H9 (cell line): Measurements from ENCODE around the gene ZNF655. TPM values are rescaled to one million over a fixed set of nuclear protein-coding genes. Genes with fewer than 3 reads are reported as not detected.

ENCODE experiments used
- DNase-seq: peaks from one replicate; pipeline ENCODE4 v3.0.0-alpha.2; 2017
- H2AFZ ChIP-seq: one replicate; pipeline ENCODE4 v1.6.1; 2013; ENCODE audit warnings: mild to moderate bottlenecking, low read length, control low read depth, moderate library complexity
- H2AK5ac ChIP-seq: 2 replicates; pipeline ENCODE4 v1.6.1; 2013; ENCODE audit warnings: low read length, control low read depth, mixed read lengths; ENCODE audit not compliant: insufficient read length
- H2BK120ac ChIP-seq: one replicate; pipeline ENCODE4 v1.6.1; 2013; ENCODE audit warnings: low read depth, mild to moderate bottlenecking, low read length, control low read depth, inconsistent platforms; ENCODE audit not compliant: poor library complexity, severe bottlenecking
- H2BK12ac ChIP-seq: 2 replicates; pipeline ENCODE4 v1.6.1; 2013; ENCODE audit warnings: low read length, control low read depth, mixed read lengths, low read depth; ENCODE audit not compliant: insufficient read length
- H2BK15ac ChIP-seq: 2 replicates; pipeline ENCODE4 v1.6.1; 2013; ENCODE audit warnings: low read depth, low read length, control low read depth
- H2BK20ac ChIP-seq: one replicate; pipeline ENCODE4 v1.6.1; 2013; ENCODE audit warnings: low read depth, mild to moderate bottlenecking, low read length, control low read depth, inconsistent platforms; ENCODE audit not compliant: poor library complexity, severe bottlenecking
- H2BK5ac ChIP-seq: 2 replicates; pipeline ENCODE4 v1.6.1; 2013; ENCODE audit warnings: low read length, control low read depth, mixed read lengths; ENCODE audit not compliant: insufficient read length
- H3K14ac ChIP-seq: 2 replicates; pipeline ENCODE4 v1.6.1; 2013; ENCODE audit warnings: low read length, control low read depth; ENCODE audit not compliant: insufficient read depth
- H3K18ac ChIP-seq: 2 replicates; pipeline ENCODE4 v1.6.1; 2013; ENCODE audit warnings: low read depth, mild to moderate bottlenecking, mixed read lengths, low read length, control low read depth; ENCODE audit not compliant: insufficient read length
- H3K23ac ChIP-seq: 2 replicates; pipeline ENCODE4 v1.6.1; 2013; ENCODE audit warnings: low read length, control low read depth, mixed read lengths, low read depth; ENCODE audit not compliant: insufficient read length
- H3K23me2 ChIP-seq: 2 replicates; pipeline ENCODE4 v1.6.1; 2013; ENCODE audit warnings: low read depth, mild to moderate bottlenecking, mixed read lengths, low read length, control low read depth; ENCODE audit not compliant: insufficient read length, poor library complexity, severe bottlenecking
- H3K27ac ChIP-seq: 2 replicates; pipeline ENCODE4 v1.5.1; 2013; ENCODE audit warnings: low read length, control low read depth, mixed read lengths, low read depth; ENCODE audit not compliant: insufficient read length
- H3K27me3 ChIP-seq: 2 replicates; pipeline ENCODE4 v1.6.1; 2013; ENCODE audit warnings: low read length, control low read depth, inconsistent platforms; ENCODE audit not compliant: insufficient read depth
- H3K4ac ChIP-seq: 2 replicates; pipeline ENCODE4 v1.6.1; 2013; ENCODE audit warnings: low read depth, mild to moderate bottlenecking, control low read depth, inconsistent platforms, low read length, moderate library complexity
- H3K4me1 ChIP-seq: 2 replicates; pipeline ENCODE4 v1.6.1; 2013; ENCODE audit warnings: low read length, control low read depth, inconsistent platforms; ENCODE audit not compliant: insufficient read depth
- H3K4me2 ChIP-seq: 2 replicates; pipeline ENCODE4 v1.6.1; 2013; ENCODE audit warnings: low read length, control low read depth, mixed read lengths; ENCODE audit not compliant: insufficient read length, insufficient read depth
- H3K56ac ChIP-seq: 2 replicates; pipeline ENCODE4 v1.6.1; 2013; ENCODE audit warnings: low read depth, mild to moderate bottlenecking, mixed read lengths, low read length, control low read depth; ENCODE audit not compliant: insufficient read length
- H3K79me1 ChIP-seq: 2 replicates; pipeline ENCODE4 v1.6.1; 2013; ENCODE audit warnings: low read depth, mild to moderate bottlenecking, moderate library complexity, low read length, control low read depth, inconsistent platforms; ENCODE audit not compliant: insufficient read depth, poor library complexity, severe bottlenecking
- H3K79me2 ChIP-seq: 2 replicates; pipeline ENCODE4 v1.6.1; 2013; ENCODE audit warnings: low read length, control low read depth, inconsistent platforms; ENCODE audit not compliant: insufficient read depth
- H3K9ac ChIP-seq: 2 replicates; pipeline ENCODE4 v1.6.1; 2013; ENCODE audit warnings: low read length, control low read depth, mixed read lengths; ENCODE audit not compliant: insufficient read length; ENCODE audit errors: extremely low read depth
- H3K9me3 ChIP-seq: one replicate; pipeline ENCODE4 v1.6.1; 2013; ENCODE audit warnings: low read depth, low read length, inconsistent platforms; ENCODE audit not compliant: control insufficient read depth
- H3T11ph ChIP-seq: one replicate; pipeline ENCODE4 v1.6.1; 2013; ENCODE audit warnings: mild to moderate bottlenecking, low read length, control low read depth, inconsistent platforms
- H4K20me1 ChIP-seq: one replicate; pipeline ENCODE4 v1.6.1; 2013; ENCODE audit not compliant: control insufficient read depth, insufficient read length, insufficient read depth
- H4K5ac ChIP-seq: 2 replicates; pipeline ENCODE4 v1.6.1; 2013; ENCODE audit warnings: low read depth, mild to moderate bottlenecking, mixed read lengths, low read length, control low read depth; ENCODE audit not compliant: insufficient read length
- H4K8ac ChIP-seq: replicated peaks from 2 replicates; pipeline ENCODE4 v1.6.1; 2013; ENCODE audit warnings: low read length, control low read depth, mixed read lengths, low read depth; ENCODE audit not compliant: insufficient read length
- H4K91ac ChIP-seq: 2 replicates; pipeline ENCODE4 v1.6.1; 2013; ENCODE audit warnings: low read depth, mild to moderate bottlenecking, moderate library complexity, mixed read lengths, low read length, control low read depth; ENCODE audit not compliant: insufficient read length
- H3K27ac Mint-ChIP-seq, 3 experiments: 2 replicates in 2 of 3; 3 replicates in 1 of 3; pipeline ENCODE4 v1.8.0; 2020 to 2021; ENCODE audit warnings: mixed read lengths in 3 of 3, mild to moderate bottlenecking in 1 of 3, moderate library complexity in 1 of 3
- H3K27me3 Mint-ChIP-seq: 2 replicates; pipeline ENCODE4 v1.8.0; 2021; ENCODE audit warnings: low read depth, mild to moderate bottlenecking, moderate library complexity, mixed read lengths
- H3K36me3 Mint-ChIP-seq, 3 experiments: 2 replicates in 2 of 3; 3 replicates in 1 of 3; pipeline ENCODE4 v1.8.0; 2020 to 2021; ENCODE audit warnings: low read depth in 3 of 3, mixed read lengths in 3 of 3; ENCODE audit not compliant: insufficient read depth in 1 of 3
- H3K4me1 Mint-ChIP-seq, 2 experiments: 2 replicates each; pipeline ENCODE4 v1.8.0; 2020; ENCODE audit warnings: mixed read lengths in 2 of 2
- H3K4me3 Mint-ChIP-seq, 2 experiments: 2 replicates in 1 of 2; 3 replicates in 1 of 2; pipeline ENCODE4 v1.8.0; 2020 to 2021; ENCODE audit warnings: mild to moderate bottlenecking in 2 of 2, mixed read lengths in 2 of 2, moderate library complexity in 1 of 2
- H3K9me3 Mint-ChIP-seq, 2 experiments: 2 replicates in 1 of 2; 3 replicates in 1 of 2; pipeline ENCODE4 v1.8.0; 2020; ENCODE audit warnings: mild to moderate bottlenecking in 2 of 2, mixed read lengths in 2 of 2, moderate library complexity in 1 of 2
- WGBS: extraction: QIAGEN DNeasy Blood & Tissue Kit; methylation state at CpG from one replicate; pipeline ENCODE4 v1.1.7; 2013; ENCODE audit warnings: missing lambda C conversion rate, low lambda C conversion rate, mixed read lengths; ENCODE audit not compliant: insufficient read length; ENCODE audit errors: extremely low coverage; 5-methylcytosine and 5-hydroxymethylcytosine counted together
- total RNA-seq: library from RNA; stranded (reverse); gene quantifications from 2 replicates; pipeline ENCODE4 v1.2.1, GENCODE V29; 2021
- TF ChIP-seq, protein P1 (sequence below): fragments of 200-600 bp; sonication (generic); conservative IDR thresholded peaks from 3 replicates; pipeline ENCODE4 v1.8.0; 2021; ENCODE audit warnings: antibody characterized with exemption, mild to moderate bottlenecking

Gene ZNF655
- total RNA-seq, 1 experiment from 2014 or later: 49.2 TPM

- TF ChIP-seq, protein P1, sequence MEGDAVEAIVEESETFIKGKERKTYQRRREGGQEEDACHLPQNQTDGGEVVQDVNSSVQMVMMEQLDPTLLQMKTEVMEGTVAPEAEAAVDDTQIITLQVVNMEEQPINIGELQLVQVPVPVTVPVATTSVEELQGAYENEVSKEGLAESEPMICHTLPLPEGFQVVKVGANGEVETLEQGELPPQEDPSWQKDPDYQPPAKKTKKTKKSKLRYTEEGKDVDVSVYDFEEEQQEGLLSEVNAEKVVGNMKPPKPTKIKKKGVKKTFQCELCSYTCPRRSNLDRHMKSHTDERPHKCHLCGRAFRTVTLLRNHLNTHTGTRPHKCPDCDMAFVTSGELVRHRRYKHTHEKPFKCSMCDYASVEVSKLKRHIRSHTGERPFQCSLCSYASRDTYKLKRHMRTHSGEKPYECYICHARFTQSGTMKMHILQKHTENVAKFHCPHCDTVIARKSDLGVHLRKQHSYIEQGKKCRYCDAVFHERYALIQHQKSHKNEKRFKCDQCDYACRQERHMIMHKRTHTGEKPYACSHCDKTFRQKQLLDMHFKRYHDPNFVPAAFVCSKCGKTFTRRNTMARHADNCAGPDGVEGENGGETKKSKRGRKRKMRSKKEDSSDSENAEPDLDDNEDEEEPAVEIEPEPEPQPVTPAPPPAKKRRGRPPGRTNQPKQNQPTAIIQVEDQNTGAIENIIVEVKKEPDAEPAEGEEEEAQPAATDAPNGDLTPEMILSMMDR: no peak
- no peak overlapping the region for H2BK20ac ChIP-seq
- H2BK120ac ChIP-seq: no peak overlapping the region
- peaks cover 5% of the 10 kb centered on the region for H3K23me2 ChIP-seq
- H3K79me2 ChIP-seq: peaks cover 1% of the 10 kb centered on the region; the same call in 1 of the 2 replicates
- H2AFZ ChIP-seq: no peak overlapping the region
- H2AK5ac ChIP-seq: no peak overlapping the region
- no peak overlapping the region for H3K14ac ChIP-seq
- H3K9me3 Mint-ChIP-seq: peaks cover 5 to 8% of the 10 kb centered on the region in 2 experiments; a peak in 3 of 5 replicates
- H2BK5ac ChIP-seq: no peak overlapping the region
- peaks cover under 1% of the 10 kb centered on the region for H3K79me1 ChIP-seq
- no peak overlapping the region for H4K5ac ChIP-seq
- H4K91ac ChIP-seq: no peak overlapping the region
- H3K27ac Mint-ChIP-seq: no peak overlapping the region
- H4K20me1 ChIP-seq: no peaks in the 10 kb centered on the region
- no peaks in the 10 kb centered on the region for H3K27me3 Mint-ChIP-seq
- H3K4me3 Mint-ChIP-seq: no peak overlapping the region
- no peaks in the 10 kb centered on the region for H3K9me3 ChIP-seq
- DNase-seq: no peak
- peaks cover 8 to 11% (median 9%) of the 10 kb centered on the region in 3 experiments; a peak in 6 of 7 replicates for H3K36me3 Mint-ChIP-seq
- no peaks in the 10 kb centered on the region for H3K27me3 ChIP-seq
- H3K56ac ChIP-seq: no peak overlapping the region
- H3K4me2 ChIP-seq: no peak overlapping the region
- no peak overlapping the region for H3K4ac ChIP-seq
- no peak overlapping the region for H3K18ac ChIP-seq
- H3K4me1 ChIP-seq: no peaks in the 10 kb centered on the region
- H3K9ac ChIP-seq: no peak overlapping the region
- H2BK15ac ChIP-seq: no peak overlapping the region
- H2BK12ac ChIP-seq: no peak overlapping the region
- no peak overlapping the region for H3K27ac ChIP-seq
- H3K4me1 Mint-ChIP-seq: peaks cover 15 to 20% of the 10 kb centered on the region in 2 experiments
- no peak overlapping the region for H4K8ac ChIP-seq
- no peak overlapping the region for H3T11ph ChIP-seq
- WGBS: no CpG with 5 or more reads among the region's 2 CpGs
- H3K23ac ChIP-seq: no peak overlapping the region
Observed at GRCh38 chr7:99554939-99555338, 3.5 kb upstream of the ZNF655 start.
